PFSK-1 (cell line): Measurements from ENCODE around the gene OGFOD3.

Source experiments
- FOXP2 ChIP-seq: optimal IDR thresholded peaks from 2 replicates; pipeline ENCODE3; 2011; ENCODE audit warnings: borderline replicate concordance, control low read depth, inconsistent platforms; ENCODE audit not compliant: insufficient read depth; ENCODE audit errors: extremely low read length, extremely low read depth
- POLR2AphosphoS5 ChIP-seq: IDR thresholded peaks from 2 replicates; pipeline ENCODE4 v1.6.1; 2012; ENCODE audit warnings: low read depth, mild to moderate bottlenecking, control low read depth, low read length, moderate library complexity
- SIN3A ChIP-seq: IDR thresholded peaks from 2 replicates; pipeline ENCODE4 v1.6.1; 2012; ENCODE audit warnings: mild to moderate bottlenecking, low read length, moderate library complexity, borderline replicate concordance; ENCODE audit not compliant: insufficient read depth
- TAF1 ChIP-seq: IDR thresholded peaks from 2 replicates; pipeline ENCODE4 v1.6.1; 2012; ENCODE audit warnings: low read length, control low read depth, borderline replicate concordance; ENCODE audit not compliant: insufficient read depth
- TF ChIP-seq, protein P1 (sequence below), 2 experiments: IDR thresholded peaks; 2 replicates each; pipeline versions ENCODE4 v1.6.1 to v1.8.0; 2011 to 2012; ENCODE audit warnings: low read depth in 2 of 2, low read length in 2 of 2, control low read depth in 1 of 2, inconsistent platforms in 1 of 2, mild to moderate bottlenecking in 1 of 2, moderate library complexity in 1 of 2; ENCODE audit not compliant: insufficient read depth in 1 of 2

OGFOD3 gene

DNA sequence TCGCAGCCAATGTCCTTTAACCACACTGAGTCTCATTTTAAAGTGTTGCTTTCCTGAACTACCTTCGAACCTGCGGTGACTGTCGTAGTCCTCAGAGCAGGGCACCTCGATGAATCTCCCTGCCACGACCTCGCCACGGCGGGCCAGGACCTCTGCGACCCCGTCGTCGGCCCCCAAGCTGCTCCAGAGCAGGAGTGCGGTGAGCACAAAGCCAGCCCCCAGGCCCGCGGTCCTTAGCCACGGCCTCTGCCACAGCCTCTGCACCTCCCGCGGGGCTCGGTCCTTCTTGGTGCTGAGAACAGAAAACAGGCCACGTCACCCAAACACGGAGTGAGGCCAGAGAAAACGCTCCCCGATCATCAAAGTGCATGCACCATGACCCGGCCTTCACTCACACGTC is 3.0 kb downstream of the OGFOD3 start:
- TF ChIP-seq, protein P1, sequence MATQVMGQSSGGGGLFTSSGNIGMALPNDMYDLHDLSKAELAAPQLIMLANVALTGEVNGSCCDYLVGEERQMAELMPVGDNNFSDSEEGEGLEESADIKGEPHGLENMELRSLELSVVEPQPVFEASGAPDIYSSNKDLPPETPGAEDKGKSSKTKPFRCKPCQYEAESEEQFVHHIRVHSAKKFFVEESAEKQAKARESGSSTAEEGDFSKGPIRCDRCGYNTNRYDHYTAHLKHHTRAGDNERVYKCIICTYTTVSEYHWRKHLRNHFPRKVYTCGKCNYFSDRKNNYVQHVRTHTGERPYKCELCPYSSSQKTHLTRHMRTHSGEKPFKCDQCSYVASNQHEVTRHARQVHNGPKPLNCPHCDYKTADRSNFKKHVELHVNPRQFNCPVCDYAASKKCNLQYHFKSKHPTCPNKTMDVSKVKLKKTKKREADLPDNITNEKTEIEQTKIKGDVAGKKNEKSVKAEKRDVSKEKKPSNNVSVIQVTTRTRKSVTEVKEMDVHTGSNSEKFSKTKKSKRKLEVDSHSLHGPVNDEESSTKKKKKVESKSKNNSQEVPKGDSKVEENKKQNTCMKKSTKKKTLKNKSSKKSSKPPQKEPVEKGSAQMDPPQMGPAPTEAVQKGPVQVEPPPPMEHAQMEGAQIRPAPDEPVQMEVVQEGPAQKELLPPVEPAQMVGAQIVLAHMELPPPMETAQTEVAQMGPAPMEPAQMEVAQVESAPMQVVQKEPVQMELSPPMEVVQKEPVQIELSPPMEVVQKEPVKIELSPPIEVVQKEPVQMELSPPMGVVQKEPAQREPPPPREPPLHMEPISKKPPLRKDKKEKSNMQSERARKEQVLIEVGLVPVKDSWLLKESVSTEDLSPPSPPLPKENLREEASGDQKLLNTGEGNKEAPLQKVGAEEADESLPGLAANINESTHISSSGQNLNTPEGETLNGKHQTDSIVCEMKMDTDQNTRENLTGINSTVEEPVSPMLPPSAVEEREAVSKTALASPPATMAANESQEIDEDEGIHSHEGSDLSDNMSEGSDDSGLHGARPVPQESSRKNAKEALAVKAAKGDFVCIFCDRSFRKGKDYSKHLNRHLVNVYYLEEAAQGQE (IDR thresholded peaks at IDR 0.05; ENCODE audit: insufficient read depth in 1 of 2, low read depth in 2 of 2, low read length in 2 of 2): no peak
- TF ChIP-seq SIN3A: no peak
- TF ChIP-seq TAF1: no peak
- TF ChIP-seq POLR2AphosphoS5: no peak
- TF ChIP-seq FOXP2: no peak

- TF ChIP-seq FOXP2 (no peak), POLR2AphosphoS5 (no peak), TAF1 (no peak), SIN3A (peak; percentile 95; the same call in 1 of the 2 replicates)
- TF ChIP-seq, protein P1 (IDR thresholded peaks at IDR 0.05; ENCODE audit: insufficient read depth in 1 of 2, low read depth in 2 of 2, low read length in 2 of 2): peak; percentile 97 to 98
Observed at GRCh38 chr17:82414548-82415281, 3.7 kb downstream of the OGFOD3 start.

DNA sequence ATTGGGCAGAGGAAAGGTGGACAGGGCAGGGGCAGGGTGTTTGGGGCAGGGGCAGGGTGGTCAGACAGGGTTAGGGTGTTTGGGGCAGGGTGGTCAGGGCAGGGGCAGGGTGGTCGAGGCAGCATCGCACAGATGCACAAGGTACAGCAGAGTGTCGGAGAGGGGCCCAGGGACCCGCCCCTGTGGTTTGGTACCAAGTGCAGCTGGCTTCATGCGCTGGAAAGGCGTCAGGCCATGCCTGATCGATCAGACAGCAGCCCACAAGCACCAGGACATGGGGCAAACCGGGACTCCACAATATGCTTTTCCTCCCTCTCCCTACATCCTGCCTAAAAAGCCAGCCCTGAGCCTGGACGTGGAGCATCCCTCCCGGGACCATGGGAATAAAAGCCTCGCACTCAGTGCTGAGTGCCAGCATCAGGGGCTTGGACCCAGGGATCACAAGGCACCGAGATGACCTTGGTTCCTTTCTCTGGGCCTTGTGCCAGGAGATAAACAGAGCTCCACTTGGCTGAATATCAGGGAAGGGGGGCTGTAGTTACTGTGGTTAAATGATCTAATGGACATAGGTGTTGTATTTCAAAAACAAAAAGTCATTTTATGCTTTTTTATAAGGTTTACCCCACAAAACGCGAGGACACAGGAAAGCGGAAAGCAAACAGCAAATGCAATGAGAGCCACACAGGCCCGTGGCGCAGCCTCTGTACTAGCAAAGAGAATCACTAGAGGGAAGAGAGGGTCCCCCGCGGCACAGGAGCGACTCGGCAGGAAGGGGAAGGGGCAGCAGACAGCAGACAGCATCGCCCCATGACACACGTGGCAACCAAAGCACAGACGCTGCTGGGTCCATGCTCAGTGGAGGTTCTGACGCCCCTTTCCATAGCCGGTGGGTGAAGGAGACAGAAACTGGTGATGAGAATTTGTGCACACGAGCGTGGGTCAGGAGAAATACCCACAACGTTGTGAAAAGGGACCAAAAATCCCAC is 5.6 kb downstream of the OGFOD3 start:
- no peak for TF ChIP-seq POLR2AphosphoS5
- TF ChIP-seq, protein P1 (IDR thresholded peaks at IDR 0.05; ENCODE audit: insufficient read depth in 1 of 2, low read depth in 2 of 2, low read length in 2 of 2): no peak
- no peak for TF ChIP-seq SIN3A
- TF ChIP-seq TAF1: no peak
- TF ChIP-seq FOXP2: no peak

GRCh38 chr17:82411396-82412053 is 6.9 kb downstream of the OGFOD3 start:
- TF ChIP-seq, protein P1 (IDR thresholded peaks at IDR 0.05; ENCODE audit: insufficient read depth in 1 of 2, low read depth in 2 of 2, low read length in 2 of 2): no peak
- TF ChIP-seq TAF1: no peak
- no peak for TF ChIP-seq FOXP2
- TF ChIP-seq POLR2AphosphoS5: no peak
- no peak for TF ChIP-seq SIN3A
